HepG2 (cell line): ENCODE data around the gene PSMD6. TPM values are rescaled to one million over a fixed set of nuclear protein-coding genes. Genes with fewer than 3 reads are reported as not detected.

ENCODE experiments used
- ATAC-seq: fragments of 200-7000 bp; cut with Tn5 transposase; 3 replicates; pipeline ENCODE4 v1.9.1; 2020; ENCODE audit warnings: mild to moderate bottlenecking, moderate library complexity
- BruUV-seq: library from RNA; stranded (reverse); fragments of 400-500 nt; replicated peaks from 2 replicates; lab custom pipeline; 2021; lab: Mats Ljungman, UMichigan
- CTCF ChIA-PET: fragments of 300-600 bp; formaldehyde crosslinking; extraction: SDS; loops from one replicate; lab custom pipeline; 2021; ENCODE audit warnings: low total read pairs, inconsistent platforms, low intra/inter-chr PET ratio; lab: Yijun Ruan, JAX
- POLR2A ChIA-PET: fragments of 350-600 bp; sonication (Branson Sonifier 250); formaldehyde crosslinking; loops from one replicate; lab custom pipeline; 2020; ENCODE audit warnings: antibody characterized with exemption, inconsistent platforms; lab: Yijun Ruan, JAX
- DNase-seq: peaks from one replicate; pipeline ENCODE4 v3.0.0-alpha.2; 2015; ENCODE audit warnings: low spot score
- FAIRE-seq: peaks from 3 replicates; lab custom pipeline; 2011; peaks lifted over from hg19 to GRCh38; lab: Jason Lieb, UNC
- H2AFZ ChIP-seq: one replicate; pipeline ENCODE4 v1.6.1; 2011; ENCODE audit warnings: low read length, inconsistent platforms
- H3K27ac ChIP-seq: fragments of 300-600 bp; 3 replicates; pipeline ENCODE4 v1.8.0; 2011; ENCODE audit warnings: mixed run types, mild to moderate bottlenecking, mixed read lengths, low read length, inconsistent platforms; ENCODE audit not compliant: insufficient read depth; ENCODE audit errors: extremely low read length
- H3K27me3 ChIP-seq, 2 experiments: fragments of 200-600 bp in 1 of 2; 2 replicates in 1 of 2; 3 replicates in 1 of 2; pipeline versions ENCODE4 v1.6.0 to v1.8.0; 2011; ENCODE audit warnings: low read length in 2 of 2, mild to moderate bottlenecking in 2 of 2, moderate library complexity in 2 of 2, inconsistent platforms in 1 of 2; ENCODE audit not compliant: insufficient read depth in 2 of 2, control insufficient read depth in 1 of 2
- H3K36me3 ChIP-seq, 2 experiments: fragments of 200-600 bp in 1 of 2; replicated peaks in 1 of 2; 2 replicates in 1 of 2; 3 replicates in 1 of 2; pipeline versions ENCODE4 v1.5.1 to v1.8.0; 2011; ENCODE audit warnings: low read length in 2 of 2, inconsistent platforms in 1 of 2; ENCODE audit not compliant: insufficient read depth in 2 of 2, control insufficient read depth in 1 of 2
- H3K4me1 ChIP-seq: 2 replicates; pipeline ENCODE4 v1.5.1; 2012; ENCODE audit warnings: low read length, inconsistent platforms; ENCODE audit not compliant: insufficient read depth
- H3K4me2 ChIP-seq: 2 replicates; pipeline ENCODE4 v1.6.0; 2011; ENCODE audit warnings: low read depth, low read length, inconsistent platforms
- H3K4me3 ChIP-seq, 3 experiments: fragments of 200-600 bp in 1 of 3; sonication (generic), shearing (Covaris generic) in 1 of 3; replicated peaks in 1 of 3; 2 replicates each; pipeline ENCODE4 v1.5.1; 2011 to 2016; ENCODE audit warnings: low read length in 3 of 3, inconsistent platforms in 2 of 3, low read depth in 2 of 3, mild to moderate bottlenecking in 2 of 3, control low read depth in 1 of 3, mixed read lengths in 1 of 3; ENCODE audit not compliant: insufficient read depth in 1 of 3
- H3K79me2 ChIP-seq: one replicate; pipeline ENCODE4 v1.6.1; 2011; ENCODE audit warnings: low read length, inconsistent platforms; ENCODE audit not compliant: insufficient read depth
- H3K9ac ChIP-seq: 2 replicates; pipeline ENCODE4 v1.6.0; 2011; ENCODE audit warnings: mild to moderate bottlenecking, low read depth, low read length, inconsistent platforms; ENCODE audit not compliant: insufficient read depth
- H3K9me3 ChIP-seq: 2 replicates; pipeline ENCODE4 v1.5.1; 2012; ENCODE audit warnings: mild to moderate bottlenecking, low read length
- H4K20me1 ChIP-seq: 2 replicates; pipeline ENCODE4 v1.6.0; 2011; ENCODE audit warnings: inconsistent platforms, mild to moderate bottlenecking, low read length, moderate library complexity; ENCODE audit not compliant: insufficient read depth
- CAMTA2 ChIP-seq: sonication (generic); formaldehyde crosslinking; IDR thresholded peaks from 2 replicates; pipeline ENCODE4 v1.4.0; 2020; ENCODE audit warnings: mild to moderate bottlenecking, missing genetic modification reagents, borderline replicate concordance
- FOXC1 ChIP-seq: sonication (generic); formaldehyde crosslinking; IDR thresholded peaks from 2 replicates; pipeline ENCODE4 v1.8.0; 2022; ENCODE audit warnings: mild to moderate bottlenecking, missing genetic modification reagents, borderline replicate concordance
- NRL ChIP-seq: sonication (generic); formaldehyde crosslinking; IDR thresholded peaks from 2 replicates; pipeline ENCODE4 v1.5.0; 2020; ENCODE audit warnings: missing genetic modification reagents, mild to moderate bottlenecking, moderate library complexity, borderline replicate concordance
- PAX8 ChIP-seq: sonication (generic); formaldehyde crosslinking; IDR thresholded peaks from 2 replicates; pipeline ENCODE4 v1.8.0; 2022; ENCODE audit warnings: mild to moderate bottlenecking, missing genetic modification reagents, borderline replicate concordance
- RBM39 ChIP-seq: fragments of 200-400 bp; formaldehyde crosslinking; IDR thresholded peaks from one replicate; pipeline ENCODE4 v1.6.1; 2018; ENCODE audit warnings: antibody characterized with exemption, mild to moderate bottlenecking, low read depth, low read length; ENCODE audit not compliant: poor library complexity, severe bottlenecking
- RFX3 ChIP-seq: IDR thresholded peaks from 2 replicates; pipeline ENCODE4 v1.6.1; 2016; ENCODE audit warnings: missing biosample characterization, missing genetic modification reagents
- SAFB2 ChIP-seq: sonication (generic); formaldehyde crosslinking; IDR thresholded peaks from 2 replicates; pipeline ENCODE4 v1.5.1; 2020; ENCODE audit warnings: missing genetic modification reagents, low read depth, mild to moderate bottlenecking, borderline replicate concordance
- TBL1XR1 ChIP-seq: fragments of 150-350 bp; IDR thresholded peaks from 2 replicates; pipeline ENCODE4 v1.6.1; 2014; ENCODE audit warnings: borderline replicate concordance, low read length; ENCODE audit not compliant: partially characterized antibody
- TBX2 ChIP-seq: sonication (generic); formaldehyde crosslinking; IDR thresholded peaks from 2 replicates; pipeline ENCODE4 v1.5.0; 2020; ENCODE audit warnings: missing genetic modification reagents, mild to moderate bottlenecking, borderline replicate concordance
- ZBTB38 ChIP-seq: sonication (generic); formaldehyde crosslinking; IDR thresholded peaks from 2 replicates; pipeline ENCODE4 v1.5.1; 2020; ENCODE audit warnings: mild to moderate bottlenecking, missing genetic modification reagents
- ZC3H13 ChIP-seq: sonication (generic); formaldehyde crosslinking; IDR thresholded peaks from 2 replicates; pipeline ENCODE4 v1.8.1; 2023; ENCODE audit warnings: mild to moderate bottlenecking, missing genetic modification reagents, moderate library complexity
- ZNF101 ChIP-seq: sonication (generic); formaldehyde crosslinking; IDR thresholded peaks from 2 replicates; pipeline ENCODE4 v1.4.0; 2020; ENCODE audit warnings: mild to moderate bottlenecking, low read depth, missing genetic modification reagents, borderline replicate concordance
- ZNF431 ChIP-seq: sonication (generic); formaldehyde crosslinking; IDR thresholded peaks from 2 replicates; pipeline ENCODE4 v1.9.0; 2022; ENCODE audit warnings: missing genetic modification reagents, low read depth, mild to moderate bottlenecking, borderline replicate concordance
- ZNF44 ChIP-seq: sonication (generic); formaldehyde crosslinking; IDR thresholded peaks from 2 replicates; pipeline ENCODE4 v1.5.1; 2020; ENCODE audit warnings: mild to moderate bottlenecking, missing genetic modification reagents
- ZNF569 ChIP-seq: sonication (generic); formaldehyde crosslinking; IDR thresholded peaks from 2 replicates; pipeline ENCODE4 v1.5.0; 2020; ENCODE audit warnings: mild to moderate bottlenecking, missing genetic modification reagents, moderate library complexity, borderline replicate concordance
- WGBS: methylation state at CpG from one replicate; pipeline ENCODE4 v1.1.6; 2017; ENCODE audit warnings: low lambda C conversion rate; 5-methylcytosine and 5-hydroxymethylcytosine counted together
- in situ Hi-C: cut with HindIII; loops from 2 replicates; pipeline ENCODE4 v1.10.0; 2017; ENCODE audit warnings: low pct_unique_long_range_greater_than_20kb; ENCODE audit not compliant: extremely low pct_ligation_motif_present
- intact Hi-C: fragments of 100-400 bp; cut with micrococcal nuclease; formaldehyde crosslinking; loops from one replicate; pipeline ENCODE4 v1.10.0; 2022; ENCODE audit not compliant: unreplicated experiment
- polyA plus RNA-seq, 8 experiments: library from polyadenylated mRNA; depleted of rRNA in 3 of 8; stranded (reverse) in 7 of 8; unstranded in 1 of 8; fragments of >200 nt; fragmentation: Illumina TruSeq in 4 of 8; extraction: Trizol in 4 of 8; gene quantifications; 2 replicates each; pipeline versions ENCODE4 v1.2.1 to v1.2.3, GENCODE V29; 2011 to 2016; ENCODE audit warnings: low read depth in 4 of 8, missing spikeins in 1 of 8, mixed read lengths in 1 of 8; ENCODE audit not compliant: insufficient read depth in 1 of 8
- total RNA-seq, 5 experiments: library from RNA; depleted of rRNA; stranded (reverse); fragments of >200 nt; fragmentation: Illumina TruSeq; extraction: Trizol; gene quantifications; 2 replicates each; pipeline ENCODE4 v1.2.3, GENCODE V29; 2016; ENCODE audit warnings: low read depth in 1 of 5
- TF ChIP-seq, protein P1 (sequence below): sonication (generic); formaldehyde crosslinking; IDR thresholded peaks from 2 replicates; pipeline ENCODE4 v1.8.0; 2022; ENCODE audit warnings: low read depth, missing genetic modification reagents

Gene PSMD6
- total and polyA plus RNA-seq, 2 of the 13 experiments (the other 11 are each of a cell fraction or from before 2014, with no cell fraction given), result 36.8 to 117 TPM

DNA sequence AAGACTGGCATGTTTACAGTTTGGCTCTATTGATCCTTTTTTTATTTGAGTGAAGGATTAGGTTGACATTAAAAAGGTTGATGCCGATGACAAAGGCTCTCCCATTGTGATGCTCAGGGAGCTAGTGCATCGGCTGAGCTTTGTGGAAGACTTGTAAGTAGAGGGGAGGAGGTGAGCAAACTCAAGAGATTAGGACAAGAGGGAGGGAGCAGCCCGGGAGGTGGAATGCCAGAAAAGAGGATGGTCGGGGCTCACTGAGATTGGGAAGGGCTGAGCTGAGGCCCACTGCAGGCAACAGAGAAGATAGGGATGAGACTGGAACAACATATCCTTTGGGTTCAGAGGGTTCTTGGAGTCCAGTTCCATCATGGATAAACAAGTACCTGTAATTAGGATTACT, 26.5 kb upstream of the PSMD6 start:
- Histone ChIP-seq H3K4me3 (no peak overlapping the region), H3K79me2 (no peaks in the 10 kb centered on the region), H3K4me2 (no peak overlapping the region), H3K9me3 (no peaks in the 10 kb centered on the region), H3K27me3 (0 out of 5 replicates have a peak, but pooled peaks cover 0 to 4% of the 10 kb centered on the region in 2 experiments), H4K20me1 (no peaks in the 10 kb centered on the region), H3K4me1 (no peaks in the 10 kb centered on the region), H3K27ac (no peak overlapping the region), H3K36me3 (no peaks in the 10 kb centered on the region), H3K9ac (no peak overlapping the region)
- no peak for ATAC-seq
- CTCF ChIA-PET, result no interaction called here
- BruUV-seq, result no TSS peak
- TF ChIP-seq RFX3 (CRISPR knock-in tag), result no peak
- TF ChIP-seq NRL (CRISPR knock-in tag), result no peak
- TF ChIP-seq TBL1XR1, result no peak
- TF ChIP-seq CAMTA2 (CRISPR knock-in tag), result no peak
- no peak for TF ChIP-seq ZNF101
- no peak for TF ChIP-seq SAFB2
- no peak for TF ChIP-seq ZNF431 (CRISPR knock-in tag)
- TF ChIP-seq RBM39, result no peak
- no peak for TF ChIP-seq FOXC1 (CRISPR knock-in tag)
- TF ChIP-seq TBX2 (CRISPR knock-in tag), result no peak
- TF ChIP-seq, protein P1, sequence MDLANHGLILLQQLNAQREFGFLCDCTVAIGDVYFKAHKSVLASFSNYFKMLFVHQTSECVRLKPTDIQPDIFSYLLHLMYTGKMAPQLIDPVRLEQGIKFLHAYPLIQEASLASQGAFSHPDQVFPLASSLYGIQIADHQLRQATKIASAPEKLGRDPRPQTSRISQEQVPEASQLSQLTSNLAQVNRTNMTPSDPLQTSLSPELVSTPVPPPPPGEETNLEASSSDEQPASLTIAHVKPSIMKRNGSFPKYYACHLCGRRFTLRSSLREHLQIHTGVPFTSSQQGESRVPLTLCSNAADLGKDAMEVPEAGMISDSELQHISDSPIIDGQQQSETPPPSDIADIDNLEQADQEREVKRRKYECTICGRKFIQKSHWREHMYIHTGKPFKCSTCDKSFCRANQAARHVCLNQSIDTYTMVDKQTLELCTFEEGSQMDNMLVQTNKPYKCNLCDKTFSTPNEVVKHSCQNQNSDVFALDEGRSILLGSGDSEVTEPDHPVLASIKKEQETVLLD (CRISPR knock-in tag), result no peak
- TF ChIP-seq ZBTB38 (CRISPR knock-in tag), result no peak
- no peak for TF ChIP-seq ZC3H13 (CRISPR knock-in tag)
- TF ChIP-seq ZNF44 (CRISPR knock-in tag), result no peak
- TF ChIP-seq ZNF569 (CRISPR knock-in tag), result no peak
- no peak for TF ChIP-seq PAX8 (CRISPR knock-in tag)
- TF ChIP-seq, all 625 proteins: peak for 0
- no peak overlapping the region for H2AFZ ChIP-seq
- 3% methylated on average over 4 of the region's 4 CpGs for WGBS
- intact Hi-C loops, result no loop called here
- no peak for FAIRE-seq
- in situ Hi-C loops, result no loop called here
- POLR2A ChIA-PET, result no interaction called here
- DNase-seq, result no peak
